WERI-Rb-1 (cell line): ENCODE results near the gene CPB1.

ENCODE experiments used
- DNase-seq: peaks from one replicate; pipeline ENCODE4 v3.0.0-alpha.2; 2020
- H3K27ac ChIP-seq: fragments of 250-450 bp; sonication (Bioruptor Pico); 2 replicates; pipeline ENCODE4 v1.5.1; 2020; ENCODE audit warnings: mild to moderate bottlenecking, moderate library complexity
- H3K27me3 ChIP-seq: fragments of 250-450 bp; sonication (Bioruptor Pico); 2 replicates; pipeline ENCODE4 v1.5.1; 2021; ENCODE audit warnings: mild to moderate bottlenecking, low read depth, moderate library complexity; ENCODE audit not compliant: insufficient read depth, severe bottlenecking
- H3K36me3 ChIP-seq: fragments of 250-450 bp; sonication (Bioruptor Pico); 2 replicates; pipeline ENCODE4 v1.5.1; 2020; ENCODE audit warnings: mild to moderate bottlenecking, moderate library complexity
- H3K4me3 ChIP-seq: 2 replicates; pipeline ENCODE4 v1.5.1; 2011; ENCODE audit warnings: low read depth, mild to moderate bottlenecking, control low read depth, low read length
- H3K9me3 ChIP-seq: fragments of 250-450 bp; sonication (Bioruptor Pico); 2 replicates; pipeline ENCODE4 v1.5.1; 2021; ENCODE audit warnings: mild to moderate bottlenecking, moderate library complexity; ENCODE audit not compliant: severe bottlenecking
- TF ChIP-seq, protein P1 (sequence below): IDR thresholded peaks from 2 replicates; pipeline ENCODE4 v1.5.1; 2011; ENCODE audit warnings: low read depth, mild to moderate bottlenecking, control low read depth, inconsistent platforms, low read length

Gene CPB1

DNA sequence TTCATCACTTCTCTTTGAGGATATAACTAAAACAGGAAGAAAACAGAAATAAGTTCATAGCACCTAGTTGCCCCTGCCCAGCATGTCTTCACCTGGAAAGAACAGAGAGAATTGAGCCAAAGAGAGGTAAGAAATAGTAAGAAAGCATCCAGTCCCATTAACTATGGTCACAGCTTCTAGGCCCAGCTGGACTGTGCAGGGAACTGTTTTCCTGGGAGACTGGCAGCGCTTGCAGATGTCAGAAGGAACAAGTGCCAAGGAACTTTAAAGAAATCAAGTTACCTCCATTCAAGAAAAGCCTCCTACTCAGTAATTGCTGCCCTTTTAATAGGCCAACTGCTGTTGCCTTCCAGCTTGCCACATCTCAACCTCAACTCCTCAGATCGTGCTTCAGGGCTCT is 17.8 kb upstream of the CPB1 start:
- Histone ChIP-seq H3K9me3 (no peaks in the 10 kb centered on the region), H3K4me3 (no peak overlapping the region), H3K36me3 (no peaks in the 10 kb centered on the region), H3K27ac (no peak overlapping the region), H3K27me3 (no peaks in the 10 kb centered on the region)
- DNase-seq, result no peak
- TF ChIP-seq, protein P1, sequence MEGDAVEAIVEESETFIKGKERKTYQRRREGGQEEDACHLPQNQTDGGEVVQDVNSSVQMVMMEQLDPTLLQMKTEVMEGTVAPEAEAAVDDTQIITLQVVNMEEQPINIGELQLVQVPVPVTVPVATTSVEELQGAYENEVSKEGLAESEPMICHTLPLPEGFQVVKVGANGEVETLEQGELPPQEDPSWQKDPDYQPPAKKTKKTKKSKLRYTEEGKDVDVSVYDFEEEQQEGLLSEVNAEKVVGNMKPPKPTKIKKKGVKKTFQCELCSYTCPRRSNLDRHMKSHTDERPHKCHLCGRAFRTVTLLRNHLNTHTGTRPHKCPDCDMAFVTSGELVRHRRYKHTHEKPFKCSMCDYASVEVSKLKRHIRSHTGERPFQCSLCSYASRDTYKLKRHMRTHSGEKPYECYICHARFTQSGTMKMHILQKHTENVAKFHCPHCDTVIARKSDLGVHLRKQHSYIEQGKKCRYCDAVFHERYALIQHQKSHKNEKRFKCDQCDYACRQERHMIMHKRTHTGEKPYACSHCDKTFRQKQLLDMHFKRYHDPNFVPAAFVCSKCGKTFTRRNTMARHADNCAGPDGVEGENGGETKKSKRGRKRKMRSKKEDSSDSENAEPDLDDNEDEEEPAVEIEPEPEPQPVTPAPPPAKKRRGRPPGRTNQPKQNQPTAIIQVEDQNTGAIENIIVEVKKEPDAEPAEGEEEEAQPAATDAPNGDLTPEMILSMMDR, result no peak

DNA sequence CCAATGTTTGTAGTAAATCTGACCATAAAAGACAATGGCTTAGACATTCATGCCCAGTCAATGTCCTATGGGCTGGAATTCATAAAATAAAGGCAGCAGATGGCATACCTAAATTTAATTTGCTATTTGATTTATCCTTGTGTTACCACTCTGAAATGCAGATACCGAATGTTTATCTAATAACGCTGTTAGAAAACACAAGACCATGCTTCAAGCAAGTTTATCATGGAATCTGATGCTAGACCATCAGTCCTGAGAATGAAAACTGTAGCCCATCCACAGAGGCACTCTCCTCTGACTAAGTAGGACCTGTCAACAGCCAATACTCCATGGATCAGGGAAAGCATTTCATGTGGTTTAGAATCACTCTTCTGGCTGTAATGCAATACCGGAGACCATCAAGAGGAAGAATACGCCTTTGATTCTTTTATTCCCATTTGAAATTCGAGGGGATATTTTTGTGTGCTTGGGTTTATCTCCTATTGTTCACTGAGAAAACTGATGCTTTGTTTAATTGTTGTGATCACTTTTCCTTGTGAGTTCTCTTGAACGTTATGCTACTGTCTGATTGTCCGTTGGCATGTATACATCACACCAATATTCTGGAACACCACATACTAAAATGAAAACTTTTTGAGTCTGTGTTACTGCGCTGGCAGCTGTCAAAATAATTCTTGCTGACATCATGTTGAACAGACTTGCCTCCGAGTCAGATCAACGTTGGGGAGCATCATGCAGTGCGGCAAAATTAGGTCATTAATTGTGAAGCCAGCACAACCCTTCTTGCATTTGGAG is 12.1 kb upstream of the CPB1 start:
- Histone ChIP-seq H3K9me3 (no peaks in the 10 kb centered on the region), H3K27ac (no peak overlapping the region), H3K36me3 (no peaks in the 10 kb centered on the region), H3K27me3 (no peaks in the 10 kb centered on the region), H3K4me3 (no peak overlapping the region)
- no peak for DNase-seq
- TF ChIP-seq, protein P1, result no peak

DNA sequence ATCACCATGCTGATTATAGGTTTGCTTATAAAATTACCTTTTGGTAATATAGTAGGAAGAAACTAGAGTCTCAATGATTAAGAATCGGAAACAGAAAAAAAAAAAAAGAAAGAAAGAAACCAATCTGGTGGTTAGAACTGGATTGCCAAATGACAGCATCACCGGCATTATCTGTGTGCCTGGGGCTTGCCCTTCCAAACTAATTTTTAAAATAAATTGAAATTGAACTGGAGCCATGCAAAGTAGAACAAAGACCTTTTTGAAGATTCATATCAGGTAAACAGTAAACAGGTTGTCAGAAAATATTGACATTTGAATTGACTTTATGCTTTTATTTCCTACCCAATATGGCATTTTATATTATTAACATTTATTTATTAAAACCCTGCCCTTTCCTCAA is 11.2 kb upstream of the CPB1 start:
- DNase-seq, result no peak
- Histone ChIP-seq H3K4me3 (no peak overlapping the region), H3K9me3 (no peaks in the 10 kb centered on the region), H3K27ac (no peak overlapping the region), H3K36me3 (no peaks in the 10 kb centered on the region), H3K27me3 (no peaks in the 10 kb centered on the region)
- TF ChIP-seq, protein P1, result no peak

DNA sequence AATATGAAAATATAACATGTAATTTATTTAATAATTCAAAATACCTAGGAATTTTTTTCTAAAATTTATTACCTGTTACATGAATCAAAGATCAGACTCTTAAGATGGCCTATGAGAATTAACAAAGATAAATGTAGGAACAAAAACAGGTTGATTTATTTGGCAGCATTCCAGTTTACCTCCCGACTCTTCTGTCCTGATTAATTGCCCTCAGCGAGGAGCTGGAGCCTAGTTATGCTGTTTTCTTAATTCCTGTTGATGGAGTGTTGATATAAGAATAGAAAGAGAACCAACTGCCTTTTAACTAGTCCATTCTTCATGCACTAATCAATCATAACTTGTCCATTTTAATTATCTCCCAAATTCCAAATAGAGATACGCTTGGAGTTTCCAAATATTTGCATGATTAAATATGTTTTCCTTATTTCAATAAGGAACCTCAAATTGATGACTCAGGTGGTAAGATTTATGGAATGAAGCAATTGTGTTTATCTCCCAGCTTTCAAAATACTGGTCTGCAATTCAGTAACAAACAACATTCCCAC is 10.6 kb upstream of the CPB1 start:
- Histone ChIP-seq H3K27ac (no peak overlapping the region), H3K36me3 (no peaks in the 10 kb centered on the region), H3K27me3 (no peaks in the 10 kb centered on the region), H3K4me3 (no peak overlapping the region), H3K9me3 (no peaks in the 10 kb centered on the region)
- no peak for DNase-seq
- TF ChIP-seq, protein P1, result no peak

DNA sequence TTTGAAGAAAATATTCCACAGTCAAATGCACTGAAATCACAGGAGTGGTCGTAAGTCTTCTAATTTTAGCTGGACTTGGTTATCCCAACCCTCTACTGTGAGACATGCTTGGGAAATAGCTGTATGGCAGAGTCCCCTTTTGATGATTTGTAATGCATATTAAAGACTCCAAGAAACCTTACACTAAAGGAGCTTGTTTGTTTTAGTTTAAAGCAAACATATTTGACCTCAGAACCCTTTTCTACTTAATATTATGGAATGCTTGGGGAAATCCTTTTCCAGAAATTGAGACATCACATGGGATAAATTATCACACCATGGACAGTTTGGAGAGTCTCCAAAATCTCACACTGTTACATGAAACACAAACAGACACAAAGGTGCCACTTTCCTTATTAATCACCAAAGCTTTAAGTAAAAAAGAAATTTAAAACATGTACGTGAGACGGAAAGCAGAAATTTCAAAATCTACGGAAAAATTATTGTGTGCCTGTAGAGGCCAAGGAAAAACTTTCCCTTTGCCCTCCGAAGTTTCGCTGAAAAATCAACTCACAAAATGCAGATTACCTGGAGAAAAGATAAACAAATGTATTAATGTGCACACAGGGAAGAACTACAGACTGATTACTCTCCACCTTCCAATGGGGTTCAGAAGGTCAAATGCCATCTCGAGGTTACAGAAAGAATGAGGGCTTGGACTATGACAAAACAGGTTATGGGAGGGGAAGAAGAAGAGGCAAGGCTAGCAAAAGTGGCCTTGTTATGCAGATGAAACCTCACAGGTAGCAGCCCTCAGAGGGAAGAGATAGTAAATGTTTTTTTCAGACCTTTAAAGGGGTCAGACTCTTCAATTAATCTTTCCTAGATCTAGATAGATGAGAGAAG is 7.0 kb upstream of the CPB1 start:
- TF ChIP-seq, protein P1, result no peak
- Histone ChIP-seq H3K27ac (no peak overlapping the region), H3K9me3 (no peaks in the 10 kb centered on the region), H3K27me3 (no peaks in the 10 kb centered on the region), H3K4me3 (no peak overlapping the region), H3K36me3 (no peaks in the 10 kb centered on the region)
- no peak for DNase-seq
